ENCODE results near the gene MST1. TPM values are rescaled to one million over a fixed set of nuclear protein-coding genes. Genes with fewer than 3 reads are reported as not detected.
"Not testable (repeated sequence)": the region's sequence is repeated elsewhere in the genome, so short reads cannot be mapped to it uniquely, and the experiment has no call there.

MST1 gene
- total and polyA plus RNA-seq, 2 donors: 7.0 to 90.3 TPM

DNA sequence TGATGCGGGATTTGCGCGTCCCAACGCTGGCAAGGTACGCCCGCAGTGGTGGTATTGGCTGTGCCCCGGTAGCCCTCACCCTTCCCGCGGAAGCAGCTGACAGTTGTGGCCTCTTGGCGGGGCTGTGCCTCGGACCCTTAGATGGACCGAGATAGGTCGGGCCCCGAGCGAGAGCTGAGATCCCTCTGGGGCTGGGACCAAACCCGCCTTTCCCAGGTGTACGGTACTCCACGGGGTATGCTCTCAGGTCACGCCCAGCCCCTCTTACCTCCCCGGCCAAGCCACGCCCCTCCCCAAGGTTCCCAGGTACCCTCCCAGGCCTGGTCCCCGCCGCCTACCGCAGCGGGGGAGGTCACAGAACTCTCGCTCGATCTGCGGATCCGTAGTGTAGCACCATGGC is 2.9 kb downstream of the MST1 start:
- WGBS: 3% methylated on average over 24 of the region's 29 CpGs
- H3K27ac ChIP-seq (ENCODE audit: low read depth in 1 of 2, low read length in 1 of 2); H3K9me3 ChIP-seq (ENCODE audit: control insufficient read depth in 2 of 2, insufficient read depth in 1 of 2, low read length in 1 of 2); H3K4me3 ChIP-seq (ENCODE audit: low read length in 2 of 2); DNase-seq (ENCODE audit: low read depth in 6 of 9, low spot score in 9 of 9): not testable (repeated sequence)
- Histone ChIP-seq H3K4me1 (ENCODE audit: control insufficient read depth in 2 of 2, insufficient read depth in 2 of 2, low read length in 2 of 2) (peaks cover 7 to 13% of the 10 kb centered on the region in 2 donors), H3K27me3 (ENCODE audit: control insufficient read depth in 2 of 2, insufficient read depth in 1 of 2, low read length in 1 of 2) (peaks cover 4 to 39% of the 10 kb centered on the region in 2 donors), H3K36me3 (ENCODE audit: control insufficient read depth in 2 of 2, insufficient read depth in 2 of 2, low read length in 1 of 2) (peaks cover 25 to 31% of the 10 kb centered on the region in 2 donors)

DNA sequence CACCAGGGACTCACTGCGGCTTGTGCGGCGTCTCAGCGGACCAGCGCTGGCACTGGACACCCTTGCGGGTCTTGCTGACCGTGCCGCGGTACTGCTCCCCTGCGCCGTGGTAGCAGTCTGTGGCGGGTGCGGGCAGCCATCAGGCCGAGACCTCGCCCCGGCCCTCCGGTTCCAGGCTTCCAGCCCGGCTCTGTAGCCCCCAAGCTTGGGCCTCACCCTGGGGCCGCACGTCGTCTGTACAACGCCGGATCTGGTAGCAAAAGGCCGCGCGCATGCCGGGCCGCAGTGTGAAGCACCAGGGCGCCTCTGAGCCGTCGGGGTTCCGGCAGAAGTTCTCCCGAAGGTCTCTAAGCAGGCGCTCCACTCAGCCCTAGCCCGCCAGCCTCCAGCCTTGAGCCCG is 3.4 kb downstream of the MST1 start:
- not testable (repeated sequence) for H3K4me3 ChIP-seq (ENCODE audit: low read length in 2 of 2); H3K27ac ChIP-seq (ENCODE audit: low read depth in 1 of 2, low read length in 1 of 2); H3K9me3 ChIP-seq (ENCODE audit: control insufficient read depth in 2 of 2, insufficient read depth in 1 of 2, low read length in 1 of 2); DNase-seq (ENCODE audit: low read depth in 6 of 9, low spot score in 9 of 9)
- WGBS: 33% methylated on average over 35 of the region's 36 CpGs
- Histone ChIP-seq H3K27me3 (ENCODE audit: control insufficient read depth in 2 of 2, insufficient read depth in 1 of 2, low read length in 1 of 2) (peaks cover 4 to 39% of the 10 kb centered on the region in 2 donors), H3K36me3 (ENCODE audit: control insufficient read depth in 2 of 2, insufficient read depth in 2 of 2, low read length in 1 of 2) (peaks cover 29 to 36% of the 10 kb centered on the region in 2 donors), H3K4me1 (ENCODE audit: control insufficient read depth in 2 of 2, insufficient read depth in 2 of 2, low read length in 2 of 2) (peaks cover 7 to 13% of the 10 kb centered on the region in 2 donors)

- peaks cover 4 to 39% of the 10 kb centered on the region in 2 donors for H3K27me3 ChIP-seq (ENCODE audit: control insufficient read depth in 2 of 2, insufficient read depth in 1 of 2, low read length in 1 of 2)
- H3K4me3 ChIP-seq (ENCODE audit: low read length in 2 of 2); H3K27ac ChIP-seq (ENCODE audit: low read depth in 1 of 2, low read length in 1 of 2); H3K9me3 ChIP-seq (ENCODE audit: control insufficient read depth in 2 of 2, insufficient read depth in 1 of 2, low read length in 1 of 2); DNase-seq (ENCODE audit: low read depth in 6 of 9, low spot score in 9 of 9): not testable (repeated sequence)
- H3K36me3 ChIP-seq (ENCODE audit: control insufficient read depth in 2 of 2, insufficient read depth in 2 of 2, low read length in 1 of 2): peaks cover 36 to 43% of the 10 kb centered on the region in 2 donors
- whole genome bisulfite sequencing: 98% methylated on average over 10 of the region's 10 CpGs
- H3K4me1 ChIP-seq (ENCODE audit: control insufficient read depth in 2 of 2, insufficient read depth in 2 of 2, low read length in 2 of 2): peaks cover 4 to 10% of the 10 kb centered on the region in 2 donors
Observed at GRCh38 chr3:49685103-49685502, 4.2 kb downstream of the MST1 start.

- H3K9me3 ChIP-seq (ENCODE audit: control insufficient read depth in 2 of 2, insufficient read depth in 1 of 2, low read length in 1 of 2); H3K4me3 ChIP-seq (ENCODE audit: low read length in 2 of 2); H3K27ac ChIP-seq (ENCODE audit: low read depth in 1 of 2, low read length in 1 of 2); H3K4me1 ChIP-seq (ENCODE audit: control insufficient read depth in 2 of 2, insufficient read depth in 2 of 2, low read length in 2 of 2); DNase-seq (ENCODE audit: low read depth in 6 of 9, low spot score in 9 of 9): not testable (repeated sequence)
- WGBS: 97% methylated on average over 2 of the region's 2 CpGs
- peaks cover 4 to 39% of the 10 kb centered on the region in 2 donors for H3K27me3 ChIP-seq (ENCODE audit: control insufficient read depth in 2 of 2, insufficient read depth in 1 of 2, low read length in 1 of 2)
- peaks cover 40 to 50% of the 10 kb centered on the region in 2 donors for H3K36me3 ChIP-seq (ENCODE audit: control insufficient read depth in 2 of 2, insufficient read depth in 2 of 2, low read length in 1 of 2)
Observed at GRCh38 chr3:49684453-49684852, 4.8 kb downstream of the MST1 start.

- no peak for DNase-seq (ENCODE audit: low read depth in 6 of 9, low spot score in 9 of 9)
- Histone ChIP-seq H3K36me3 (ENCODE audit: control insufficient read depth in 2 of 2, insufficient read depth in 2 of 2, low read length in 1 of 2) (peaks cover 53 to 63% of the 10 kb centered on the region in 2 donors), H3K27me3 (ENCODE audit: control insufficient read depth in 2 of 2, insufficient read depth in 1 of 2, low read length in 1 of 2) (peaks cover 4 to 33% of the 10 kb centered on the region in 2 donors), H3K9me3 (ENCODE audit: control insufficient read depth in 2 of 2, insufficient read depth in 1 of 2, low read length in 1 of 2) (no peaks in the 10 kb centered on the region), H3K27ac (ENCODE audit: low read depth in 1 of 2, low read length in 1 of 2) (no peak overlapping the region), H3K4me3 (ENCODE audit: low read length in 2 of 2) (no peak overlapping the region), H3K4me1 (ENCODE audit: control insufficient read depth in 2 of 2, insufficient read depth in 2 of 2, low read length in 2 of 2) (no peaks in the 10 kb centered on the region)
- WGBS: 99% methylated on average over 6 of the region's 6 CpGs
Observed at GRCh38 chr3:49683162-49683561, 6.1 kb downstream of the MST1 start.

DNA sequence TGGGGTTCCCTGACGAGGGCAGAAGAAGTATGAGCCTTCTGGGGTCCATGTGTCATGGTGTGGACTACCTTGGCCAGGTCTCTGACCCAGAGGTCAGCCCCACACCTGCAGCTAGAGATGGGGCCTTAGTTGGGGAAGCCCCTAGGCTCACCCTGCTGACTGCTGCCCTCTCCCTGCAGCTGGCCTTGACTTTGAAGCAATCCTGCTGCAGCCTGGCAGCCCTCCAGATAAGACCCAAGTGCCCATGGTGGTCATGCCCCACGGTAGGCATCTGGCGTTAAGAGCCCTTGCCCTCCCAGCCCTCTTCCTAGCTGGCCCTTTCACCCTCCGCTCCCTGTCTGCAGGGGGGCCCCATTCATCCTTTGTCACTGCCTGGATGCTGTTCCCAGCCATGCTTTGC is 7.7 kb downstream of the MST1 start:
- WGBS: 98% methylated on average over 4 of the region's 4 CpGs
- Histone ChIP-seq H3K4me3 (ENCODE audit: low read length in 2 of 2) (no peak overlapping the region), H3K27me3 (ENCODE audit: control insufficient read depth in 2 of 2, insufficient read depth in 1 of 2, low read length in 1 of 2) (peaks cover 2 to 18% of the 10 kb centered on the region in 2 donors), H3K9me3 (ENCODE audit: control insufficient read depth in 2 of 2, insufficient read depth in 1 of 2, low read length in 1 of 2) (no peaks in the 10 kb centered on the region), H3K27ac (ENCODE audit: low read depth in 1 of 2, low read length in 1 of 2) (no peak overlapping the region), H3K36me3 (ENCODE audit: control insufficient read depth in 2 of 2, insufficient read depth in 2 of 2, low read length in 1 of 2) (peaks cover 69 to 76% of the 10 kb centered on the region in 2 donors), H3K4me1 (ENCODE audit: control insufficient read depth in 2 of 2, insufficient read depth in 2 of 2, low read length in 2 of 2) (no peaks in the 10 kb centered on the region)
- no peak for DNase-seq (ENCODE audit: low read depth in 6 of 9, low spot score in 9 of 9)

- WGBS: 99% methylated on average over 2 of the region's 2 CpGs
- Histone ChIP-seq H3K4me3 (ENCODE audit: low read length in 2 of 2) (no peak overlapping the region), H3K4me1 (ENCODE audit: control insufficient read depth in 2 of 2, insufficient read depth in 2 of 2, low read length in 2 of 2) (no peaks in the 10 kb centered on the region)
Observed at GRCh38 chr3:49681232-49681522, 8.1 kb downstream of the MST1 start.

DNA sequence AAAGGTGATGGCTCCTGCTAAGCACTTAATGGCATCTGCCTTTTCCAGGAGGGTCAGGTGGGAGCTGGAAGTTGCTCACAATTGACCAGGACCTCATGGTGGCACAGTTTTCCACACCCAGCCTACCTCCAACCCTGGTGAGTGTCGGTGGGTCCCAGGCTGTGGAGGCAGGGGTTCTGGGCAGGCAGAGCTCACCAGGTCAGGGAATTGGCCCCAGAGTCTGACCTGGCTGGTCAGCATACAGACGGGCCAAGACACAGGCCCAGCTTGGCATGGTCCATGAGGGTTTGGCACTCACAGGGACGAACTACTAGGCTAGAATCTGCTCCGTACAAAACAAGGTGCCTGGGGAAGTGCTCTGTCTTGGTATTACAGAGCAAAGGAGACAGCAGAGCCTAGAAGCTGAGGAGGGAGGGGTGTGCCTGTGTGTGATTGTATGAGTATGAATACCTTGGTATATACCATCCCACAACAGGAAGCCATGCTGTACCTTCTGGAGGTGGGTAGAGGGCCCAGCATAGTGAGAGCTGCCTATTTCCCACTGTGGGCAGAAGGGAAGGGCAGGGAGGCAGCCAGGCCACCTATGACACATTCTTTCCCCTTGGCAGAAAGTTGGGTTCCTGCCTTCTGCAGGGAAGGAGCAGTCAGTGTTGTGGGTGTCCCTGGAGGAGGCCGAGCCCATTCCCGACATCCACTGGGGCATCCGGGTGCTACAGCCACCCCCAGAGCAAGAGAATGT is 8.6 kb downstream of the MST1 start:
- H3K27me3 ChIP-seq (ENCODE audit: control insufficient read depth in 2 of 2, insufficient read depth in 1 of 2, low read length in 1 of 2): peaks cover 0 to 10% of the 10 kb centered on the region in 2 donors
- H3K36me3 ChIP-seq (ENCODE audit: control insufficient read depth in 2 of 2, insufficient read depth in 2 of 2, low read length in 1 of 2): peaks cover 77 to 84% of the 10 kb centered on the region in 2 donors
- no peaks in the 10 kb centered on the region for H3K9me3 ChIP-seq (ENCODE audit: control insufficient read depth in 2 of 2, insufficient read depth in 1 of 2, low read length in 1 of 2)
- H3K4me3 ChIP-seq (ENCODE audit: low read length in 2 of 2): no peak overlapping the region
- 93% methylated on average over 7 of the region's 7 CpGs for WGBS
- no peaks in the 10 kb centered on the region for H3K4me1 ChIP-seq (ENCODE audit: control insufficient read depth in 2 of 2, insufficient read depth in 2 of 2, low read length in 2 of 2)
- H3K27ac ChIP-seq (ENCODE audit: low read depth in 1 of 2, low read length in 1 of 2): no peak overlapping the region
- no peak for DNase-seq (ENCODE audit: low read depth in 6 of 9, low spot score in 9 of 9)

More at GRCh38 chr3:49681232-49681522, 8.1 kb downstream of the MST1 start:
- H3K27me3 ChIP-seq (ENCODE audit: control insufficient read depth in 2 of 2, insufficient read depth in 1 of 2, low read length in 1 of 2): peaks cover 2 to 15% of the 10 kb centered on the region in 2 donors
- DNase-seq (ENCODE audit: low read depth in 6 of 9, low spot score in 9 of 9): no peak
- peaks cover 72 to 79% of the 10 kb centered on the region in 2 donors for H3K36me3 ChIP-seq (ENCODE audit: control insufficient read depth in 2 of 2, insufficient read depth in 2 of 2, low read length in 1 of 2)
- H3K9me3 ChIP-seq (ENCODE audit: control insufficient read depth in 2 of 2, insufficient read depth in 1 of 2, low read length in 1 of 2): no peaks in the 10 kb centered on the region
- H3K27ac ChIP-seq (ENCODE audit: low read depth in 1 of 2, low read length in 1 of 2): no peak overlapping the region

GRCh38 chr3:49675912-49676311 is 13.4 kb downstream of the MST1 start:
- no peak for DNase-seq (ENCODE audit: low read depth in 6 of 9, low spot score in 9 of 9)
- H3K27ac ChIP-seq (ENCODE audit: low read depth in 1 of 2, low read length in 1 of 2): no peak overlapping the region
- no peaks in the 10 kb centered on the region for H3K27me3 ChIP-seq (ENCODE audit: control insufficient read depth in 2 of 2, insufficient read depth in 1 of 2, low read length in 1 of 2)
- peaks cover 48 to 49% of the 10 kb centered on the region in 2 donors for H3K36me3 ChIP-seq (ENCODE audit: control insufficient read depth in 2 of 2, insufficient read depth in 2 of 2, low read length in 1 of 2)
- no peak overlapping the region for H3K4me3 ChIP-seq (ENCODE audit: low read length in 2 of 2)
- H3K9me3 ChIP-seq (ENCODE audit: control insufficient read depth in 2 of 2, insufficient read depth in 1 of 2, low read length in 1 of 2): peaks cover 0 to 4% of the 10 kb centered on the region in 2 donors
- peaks cover 6 to 14% of the 10 kb centered on the region in 2 donors for H3K4me1 ChIP-seq (ENCODE audit: control insufficient read depth in 2 of 2, insufficient read depth in 2 of 2, low read length in 2 of 2)
- 98% methylated on average over 11 of the region's 11 CpGs for WGBS
